SK-N-SH treated with all-trans-retinoic acid at 6 μM for 48 hours (cell line): Measurements from ENCODE around the gene FCRL6.

Experiments
- ARNTL ChIP-seq: fragments of 450-650 bp; formaldehyde crosslinking; IDR thresholded peaks from 2 replicates; pipeline ENCODE4 v1.5.0; 2020; ENCODE audit warnings: low read depth, mild to moderate bottlenecking, moderate library complexity, borderline replicate concordance
- CREB5 ChIP-seq: fragments of 250-450 bp; sonication (Bioruptor Pico); IDR thresholded peaks from 2 replicates; pipeline ENCODE4 v1.5.1; 2020; ENCODE audit warnings: low read depth, mild to moderate bottlenecking, moderate library complexity
- ESRRG ChIP-seq: fragments of 250-450 bp; sonication (Bioruptor Pico); IDR thresholded peaks from 2 replicates; pipeline ENCODE4 v1.6.1; 2021; ENCODE audit warnings: mild to moderate bottlenecking
- ISL1 ChIP-seq: fragments of 250-450 bp; sonication (Bioruptor Pico); IDR thresholded peaks from 2 replicates; pipeline ENCODE4 v2.1.2; 2022; ENCODE audit warnings: mild to moderate bottlenecking, moderate library complexity
- OSR1 ChIP-seq: fragments of 250-450 bp; sonication (Bioruptor Pico); IDR thresholded peaks from 2 replicates; pipeline ENCODE4 v1.8.0; 2022; ENCODE audit warnings: moderate library complexity, mild to moderate bottlenecking, inconsistent platforms
- PATZ1 ChIP-seq: fragments of 250-450 bp; sonication (Bioruptor Pico); IDR thresholded peaks from 2 replicates; pipeline ENCODE4 v1.8.0; 2020; ENCODE audit warnings: mild to moderate bottlenecking, moderate library complexity, borderline replicate concordance
- POU6F1 ChIP-seq: fragments of 250-450 bp; sonication (Bioruptor Pico); IDR thresholded peaks from 2 replicates; pipeline ENCODE4 v1.8.0; 2021; ENCODE audit warnings: low read depth, mild to moderate bottlenecking, moderate library complexity, borderline replicate concordance
- PPARA ChIP-seq: fragments of 250-450 bp; sonication (Bioruptor Pico); IDR thresholded peaks from 2 replicates; pipeline ENCODE4 v1.5.0; 2020; ENCODE audit warnings: mild to moderate bottlenecking, borderline replicate concordance
- TOX ChIP-seq: fragments of 250-450 bp; sonication (Bioruptor Pico); IDR thresholded peaks from 2 replicates; pipeline ENCODE4 v1.8.0; 2021; ENCODE audit warnings: mild to moderate bottlenecking, moderate library complexity, borderline replicate concordance
- ZC3H10 ChIP-seq: fragments of 250-450 bp; sonication (Bioruptor Pico); IDR thresholded peaks from 2 replicates; pipeline ENCODE4 v1.5.1; 2021; ENCODE audit warnings: mild to moderate bottlenecking, moderate library complexity
- ZFP3 ChIP-seq: fragments of 250-450 bp; sonication (Bioruptor Pico); IDR thresholded peaks from 2 replicates; pipeline ENCODE4 v1.5.0; 2020; ENCODE audit warnings: mild to moderate bottlenecking, moderate library complexity
- ZNF70 ChIP-seq: fragments of 450-650 bp; formaldehyde crosslinking; IDR thresholded peaks from 2 replicates; pipeline ENCODE4 v1.5.0; 2020; ENCODE audit warnings: mild to moderate bottlenecking, moderate library complexity

- no peak for TF ChIP-seq POU6F1 (CRISPR knock-in tag)
- TF ChIP-seq PPARA (CRISPR knock-in tag) = no peak
- no peak for TF ChIP-seq ZNF70
- TF ChIP-seq ARNTL (CRISPR knock-in tag) = no peak
- TF ChIP-seq OSR1 = no peak
- TF ChIP-seq TOX (CRISPR knock-in tag) = no peak
- no peak for TF ChIP-seq PATZ1 (CRISPR knock-in tag)
- no peak for TF ChIP-seq ISL1 (CRISPR knock-in tag)
- no peak for TF ChIP-seq ZFP3 (CRISPR knock-in tag)
- no peak for TF ChIP-seq ESRRG
- no peak for TF ChIP-seq CREB5 (CRISPR knock-in tag)
- TF ChIP-seq ZC3H10 (CRISPR knock-in tag) = no peak
Measured at GRCh38 chr1:159783724-159784123, 18.4 kb upstream of the FCRL6 start.
